NK-92 (cell line): ENCODE results near the gene P2RY2.

Experiments
- DNase-seq: peaks from one replicate; lab custom pipeline; 2025; ENCODE audit not compliant: unreplicated experiment; lab: John Stamatoyannopoulos, UW

The P2RY2 gene

GRCh38 chr11:73204711-73205121 is 13.4 kb upstream of the P2RY2 start:
- no peak for DNase-seq

GRCh38 chr11:73205661-73206343 is 12.3 kb upstream of the P2RY2 start:
- DNase-seq: no peak

GRCh38 chr11:73206801-73207200 is 11.3 kb upstream of the P2RY2 start:
- DNase-seq: no peak

- DNase-seq: no peak
Measured at GRCh38 chr11:73209892-73210291, 8.2 kb upstream of the P2RY2 start.

GRCh38 chr11:73210916-73211667 is 7.0 kb upstream of the P2RY2 start:
- no peak for DNase-seq

- no peak for DNase-seq
Measured at GRCh38 chr11:73213196-73214143, 4.6 kb upstream of the P2RY2 start.

- no peak for DNase-seq
Measured at GRCh38 chr11:73215191-73216134, 2.6 kb upstream of the P2RY2 start.

GRCh38 chr11:73216465-73216864 is 1.6 kb upstream of the P2RY2 start:
- no peak for DNase-seq

- DNase-seq: no peak
Measured at GRCh38 chr11:73217131-73217809, 811 bp upstream of the P2RY2 start.

- DNase-seq: no peak
Measured at GRCh38 chr11:73217810-73218105, 323 bp upstream of the P2RY2 start.

- DNase-seq: no peak
Measured at GRCh38 chr11:73218830-73219215, 742 bp downstream of the P2RY2 start.

- no peak for DNase-seq
Measured at GRCh38 chr11:73219396-73220285, 1.6 kb downstream of the P2RY2 start.

GRCh38 chr11:73221451-73221850 is 3.4 kb downstream of the P2RY2 start:
- no peak for DNase-seq

GRCh38 chr11:73221996-73222395 is 3.9 kb downstream of the P2RY2 start:
- DNase-seq: no peak

GRCh38 chr11:73223998-73224730 is 6.1 kb downstream of the P2RY2 start:
- DNase-seq: no peak

GRCh38 chr11:73225001-73225686 is 7.1 kb downstream of the P2RY2 start:
- DNase-seq: no peak

GRCh38 chr11:73225851-73226250 is 7.8 kb downstream of the P2RY2 start:
- no peak for DNase-seq
